Mesenchymal stem cell (in vitro differentiated cells and primary cell): ENCODE measurements around the gene MYF5. TPM values are rescaled to one million over a fixed set of nuclear protein-coding genes. Genes with fewer than 3 reads are reported as not detected.
A peak's percentile ranks its signal among the peaks of the same experiment; 100 is the strongest.
"Not testable (repeated sequence)": the region's sequence is repeated elsewhere in the genome, so short reads cannot be mapped to it uniquely, and the experiment has no call there.

Experiments
- DNase-seq: peaks from one replicate; pipeline ENCODE4 v3.0.0-alpha.2; 2013
- H2AFZ ChIP-seq: one replicate; pipeline ENCODE4 v1.6.1; 2013; ENCODE audit warnings: low read depth, mild to moderate bottlenecking, control low read depth, inconsistent platforms, low read length, moderate library complexity
- H2AK5ac ChIP-seq: 2 replicates; pipeline ENCODE4 v1.6.1; 2013; ENCODE audit warnings: low read length, moderate library complexity, mild to moderate bottlenecking, inconsistent platforms; ENCODE audit not compliant: severe bottlenecking
- H2BK120ac ChIP-seq: one replicate; pipeline ENCODE4 v1.6.1; 2013; ENCODE audit warnings: low read depth, mild to moderate bottlenecking, inconsistent platforms, low read length, moderate library complexity
- H2BK12ac ChIP-seq, 2 experiments: one replicate each; pipeline ENCODE4 v1.6.1; 2013; ENCODE audit warnings: inconsistent platforms in 2 of 2, low read length in 2 of 2, mild to moderate bottlenecking in 2 of 2, moderate library complexity in 2 of 2, control low read depth in 1 of 2
- H2BK15ac ChIP-seq: one replicate; pipeline ENCODE4 v1.6.1; 2013; ENCODE audit warnings: mild to moderate bottlenecking, low read depth, inconsistent platforms; ENCODE audit not compliant: poor library complexity, severe bottlenecking
- H2BK5ac ChIP-seq: 2 replicates; pipeline ENCODE4 v1.6.1; 2013; ENCODE audit warnings: low read depth, mild to moderate bottlenecking, low read length, control low read depth, inconsistent platforms; ENCODE audit not compliant: poor library complexity, severe bottlenecking
- H3K14ac ChIP-seq, 2 experiments: one replicate each; pipeline ENCODE4 v1.6.1; 2013; ENCODE audit warnings: inconsistent platforms in 2 of 2, low read length in 2 of 2, control low read depth in 1 of 2, mild to moderate bottlenecking in 1 of 2, moderate library complexity in 1 of 2
- H3K18ac ChIP-seq, 2 experiments: one replicate each; pipeline ENCODE4 v1.6.1; 2013; ENCODE audit warnings: inconsistent platforms in 2 of 2, low read length in 2 of 2, control low read depth in 1 of 2, low read depth in 1 of 2, mild to moderate bottlenecking in 1 of 2
- H3K23ac ChIP-seq, 2 experiments: one replicate each; pipeline ENCODE4 v1.6.1; 2013; ENCODE audit warnings: inconsistent platforms in 2 of 2, low read length in 2 of 2, mild to moderate bottlenecking in 2 of 2, moderate library complexity in 2 of 2, control low read depth in 1 of 2
- H3K27ac ChIP-seq: 2 replicates; pipeline ENCODE4 v1.5.1; 2013; ENCODE audit warnings: mild to moderate bottlenecking, moderate library complexity, low read length, control low read depth, inconsistent platforms; ENCODE audit not compliant: poor library complexity, severe bottlenecking
- H3K27me3 ChIP-seq, 2 experiments: 2 replicates each; pipeline versions ENCODE4 v1.6.1 to v1.7.0; 2013; ENCODE audit warnings: low read length in 2 of 2, mild to moderate bottlenecking in 2 of 2, moderate library complexity in 2 of 2, control low read depth in 1 of 2, inconsistent platforms in 1 of 2; ENCODE audit not compliant: control insufficient read depth in 1 of 2, insufficient read depth in 1 of 2
- H3K36me3 ChIP-seq, 2 experiments: 2 replicates each; pipeline versions ENCODE4 v1.6.1 to v1.7.0; 2013; ENCODE audit warnings: low read length in 2 of 2, control low read depth in 1 of 2, inconsistent platforms in 1 of 2, low read depth in 1 of 2, mild to moderate bottlenecking in 1 of 2; ENCODE audit not compliant: insufficient read depth in 2 of 2, control insufficient read depth in 1 of 2
- H3K4ac ChIP-seq, 2 experiments: one replicate each; pipeline ENCODE4 v1.6.1; 2013; ENCODE audit warnings: inconsistent platforms in 2 of 2, low read length in 2 of 2, mild to moderate bottlenecking in 2 of 2, moderate library complexity in 2 of 2, control low read depth in 1 of 2, low read depth in 1 of 2
- H3K4me1 ChIP-seq: 2 replicates; pipeline ENCODE4 v1.6.1; 2013; ENCODE audit warnings: low read depth, low read length, control low read depth; ENCODE audit not compliant: control insufficient read depth, insufficient read depth
- H3K4me2 ChIP-seq: 2 replicates; pipeline ENCODE4 v1.6.1; 2013; ENCODE audit warnings: low read length, mild to moderate bottlenecking, inconsistent platforms; ENCODE audit not compliant: poor library complexity, severe bottlenecking
- H3K4me3 ChIP-seq, 2 experiments: 2 replicates each; pipeline versions ENCODE4 v1.5.1 to v1.7.0; 2013; ENCODE audit warnings: low read length in 2 of 2, mild to moderate bottlenecking in 2 of 2, control low read depth in 1 of 2, low read depth in 1 of 2; ENCODE audit not compliant: insufficient read depth in 1 of 2
- H3K79me1 ChIP-seq: replicated peaks from 2 replicates; pipeline ENCODE4 v1.6.1; 2013; ENCODE audit warnings: mild to moderate bottlenecking, control low read depth, low read length, inconsistent platforms; ENCODE audit not compliant: poor library complexity, severe bottlenecking
- H3K9ac ChIP-seq: 2 replicates; pipeline ENCODE4 v1.7.0; 2013; ENCODE audit warnings: mild to moderate bottlenecking, low read length, moderate library complexity
- H3K9me3 ChIP-seq: 2 replicates; pipeline ENCODE4 v1.7.0; 2013; ENCODE audit warnings: mild to moderate bottlenecking, low read length; ENCODE audit not compliant: control insufficient read depth
- H4K8ac ChIP-seq: one replicate; pipeline ENCODE4 v1.6.1; 2013; ENCODE audit warnings: inconsistent platforms, mild to moderate bottlenecking, low read length, moderate library complexity
- H4K91ac ChIP-seq: one replicate; pipeline ENCODE4 v1.6.1; 2013; ENCODE audit warnings: mild to moderate bottlenecking, low read length, inconsistent platforms
- WGBS: methylation state at CpG from one replicate; pipeline ENCODE4 v1.1.7; 2013; ENCODE audit warnings: mixed read lengths; 5-methylcytosine and 5-hydroxymethylcytosine counted together
- polyA plus RNA-seq, 2 experiments: library from polyadenylated mRNA; stranded (reverse); fragments of 200-250 nt; gene quantifications; one replicate each; pipeline ENCODE4 v1.2.3, GENCODE V29; 2013

The MYF5 gene
- not detected for polyA plus RNA-seq (2013, experiment 1 of 2)
- polyA plus RNA-seq (2013, experiment 2 of 2), result not detected

DNA sequence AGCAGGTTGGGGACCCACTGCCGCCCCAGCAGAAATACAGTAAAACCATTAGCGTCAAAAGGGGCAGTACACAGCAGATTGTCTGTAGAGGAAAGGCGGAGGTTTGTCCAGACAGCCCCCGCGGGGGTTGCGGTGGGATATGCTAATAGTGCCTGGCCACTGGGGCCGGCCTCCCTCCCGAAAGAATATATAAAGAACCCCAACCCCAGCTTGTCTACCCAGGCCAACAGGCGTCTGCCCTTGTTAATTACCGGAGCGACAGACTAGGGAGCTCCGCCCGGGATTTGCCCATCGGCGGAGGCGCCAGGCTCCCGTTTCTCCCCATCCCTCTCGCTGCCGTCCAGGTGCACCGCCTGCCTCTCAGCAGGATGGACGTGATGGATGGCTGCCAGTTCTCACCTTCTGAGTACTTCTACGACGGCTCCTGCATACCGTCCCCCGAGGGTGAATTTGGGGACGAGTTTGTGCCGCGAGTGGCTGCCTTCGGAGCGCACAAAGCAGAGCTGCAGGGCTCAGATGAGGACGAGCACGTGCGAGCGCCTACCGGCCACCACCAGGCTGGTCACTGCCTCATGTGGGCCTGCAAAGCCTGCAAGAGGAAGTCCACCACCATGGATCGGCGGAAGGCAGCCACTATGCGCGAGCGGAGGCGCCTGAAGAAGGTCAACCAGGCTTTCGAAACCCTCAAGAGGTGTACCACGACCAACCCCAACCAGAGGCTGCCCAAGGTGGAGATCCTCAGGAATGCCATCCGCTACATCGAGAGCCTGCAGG, at the start of gene MYF5:
Gene MYF5 (plus strand): TSS at position 217 of the 774 bp plus-strand sequence. CDS start 152 bp downstream, at position 369.
- H4K91ac ChIP-seq, result no peak within 1 kb of the TSS
- peaks cover 2% of the 10 kb centered on the region for H3K4me1 ChIP-seq
- H4K8ac ChIP-seq, result no peak within 1 kb of the TSS
- no peak within 1 kb of the TSS for H3K18ac ChIP-seq
- H2BK15ac ChIP-seq, result no peak within 1 kb of the TSS
- no peak within 1 kb of the TSS for H3K4me2 ChIP-seq
- H3K4ac ChIP-seq, result no peak within 1 kb of the TSS
- H3K23ac ChIP-seq, result no peak within 1 kb of the TSS
- no peaks in the 10 kb centered on the region for H3K79me1 ChIP-seq
- H3K9me3 ChIP-seq, result peaks cover 2% of the 10 kb centered on the region
- H2BK120ac ChIP-seq, result no peak within 1 kb of the TSS
- no peak within 1 kb of the TSS for H3K9ac ChIP-seq
- peak within 1 kb of the TSS in 1 of 2 experiments; percentile 45 for H3K4me3 ChIP-seq
- H2BK12ac ChIP-seq, result no peak within 1 kb of the TSS
- 90% methylated on average over 45 of the region's 45 CpGs for WGBS
- H2AFZ ChIP-seq, result no peak within 1 kb of the TSS
- no peak within 1 kb of the TSS for H2BK5ac ChIP-seq
- peaks cover 0 to 45% of the 10 kb centered on the region in 2 experiments for H3K27me3 ChIP-seq
- no peak within 1 kb of the TSS for H3K14ac ChIP-seq
- no peak within 1 kb of the TSS for H3K27ac ChIP-seq
- no peak for DNase-seq
- no peaks in the 10 kb centered on the region for H3K36me3 ChIP-seq
- no peak within 1 kb of the TSS for H2AK5ac ChIP-seq

DNA sequence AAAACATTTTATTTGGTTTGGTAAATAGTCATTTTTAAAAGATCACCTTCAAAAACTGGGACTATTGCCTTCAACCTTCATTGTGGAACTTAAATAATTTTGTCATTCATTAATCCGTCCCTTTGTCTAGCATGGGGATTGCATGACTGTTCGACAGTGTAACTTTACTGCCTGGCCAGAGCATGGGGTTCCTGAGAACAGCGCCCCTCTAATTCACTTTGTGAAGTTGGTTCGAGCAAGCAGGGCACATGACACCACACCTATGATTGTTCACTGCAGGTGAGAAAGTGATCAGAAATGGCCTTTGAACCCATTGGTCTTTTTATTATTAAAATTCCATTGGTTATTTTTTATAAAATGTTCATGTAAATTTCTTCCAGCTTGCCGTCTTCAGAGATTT, 46.5 kb upstream of the MYF5 start:
- no peak overlapping the region for H2BK12ac ChIP-seq
- H3K4me1 ChIP-seq, result no peaks in the 10 kb centered on the region
- H3K4ac ChIP-seq, result no peak overlapping the region
- no peak overlapping the region for H4K91ac ChIP-seq
- no peak overlapping the region for H3K18ac ChIP-seq
- no peak overlapping the region for H3K4me3 ChIP-seq
- H3K27ac ChIP-seq, result no peak overlapping the region
- no peak overlapping the region for H2BK120ac ChIP-seq
- H3K23ac ChIP-seq, result no peak overlapping the region
- H2BK5ac ChIP-seq, result no peak overlapping the region
- H2BK15ac ChIP-seq, result no peak overlapping the region
- H3K4me2 ChIP-seq, result no peak overlapping the region
- no peaks in the 10 kb centered on the region for H3K27me3 ChIP-seq
- no peaks in the 10 kb centered on the region for H3K9me3 ChIP-seq
- H2AFZ ChIP-seq, result no peak overlapping the region
- no peak overlapping the region for H3K14ac ChIP-seq
- H2AK5ac ChIP-seq, result no peak overlapping the region
- no peak overlapping the region for H3K9ac ChIP-seq
- no peak overlapping the region for H4K8ac ChIP-seq
- WGBS, result 80% methylated on average over 4 of the region's 5 CpGs
- H3K79me1 ChIP-seq, result no peaks in the 10 kb centered on the region
- no peaks in the 10 kb centered on the region for H3K36me3 ChIP-seq
- DNase-seq, result no peak

DNA sequence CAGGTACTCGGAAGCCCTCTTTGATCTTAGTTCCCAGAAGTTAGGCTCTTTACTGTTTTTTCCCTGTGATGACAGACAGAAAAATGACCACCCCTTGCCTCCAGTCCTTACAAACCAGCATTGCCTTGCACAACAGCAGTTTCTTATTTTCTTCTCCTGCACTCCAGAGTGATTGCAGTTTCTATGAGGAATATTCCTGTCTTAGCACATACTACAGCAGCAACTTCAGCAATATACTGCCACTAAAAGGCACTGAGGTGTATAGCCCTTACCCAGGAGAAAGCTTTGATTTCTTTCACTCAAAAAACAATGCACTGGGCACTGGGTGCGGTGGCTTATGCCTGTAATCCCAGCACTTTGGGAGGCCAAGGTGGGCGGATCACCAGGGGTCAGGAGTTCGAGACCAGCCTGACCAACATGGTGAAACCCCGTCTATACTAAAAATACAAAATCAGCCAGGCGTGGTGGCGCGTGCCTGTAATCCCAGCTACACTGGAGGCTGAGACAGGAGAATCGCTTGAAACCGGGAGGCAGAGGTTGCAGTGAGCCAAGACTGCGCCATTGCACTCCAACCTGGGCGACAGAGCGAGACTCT, 40.6 kb upstream of the MYF5 start:
- WGBS, result 88% methylated on average over 10 of the region's 13 CpGs
- H3K4me3 ChIP-seq, result not testable (repeated sequence)

DNA sequence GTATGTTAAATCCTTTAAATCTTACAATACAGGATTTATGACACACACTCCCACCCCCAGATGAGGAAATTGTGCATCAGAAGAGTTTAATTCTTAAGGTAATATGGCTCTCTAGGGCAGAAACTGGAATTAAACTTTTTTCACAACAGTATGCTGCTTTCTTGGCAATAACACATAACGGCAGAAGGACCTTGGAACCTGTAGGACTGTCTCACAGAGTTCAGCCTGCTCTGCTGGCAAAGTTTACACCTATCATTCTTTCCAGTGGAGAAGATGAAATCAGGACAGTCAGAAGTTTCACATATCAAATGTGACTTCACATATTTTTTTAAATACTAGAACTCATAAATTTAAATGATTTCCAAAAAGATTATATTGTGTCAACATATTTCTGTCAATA, 39.9 kb upstream of the MYF5 start:
- Histone ChIP-seq H3K23ac (no peak overlapping the region), H4K91ac (no peak overlapping the region), H3K27ac (no peak overlapping the region), H3K4me3 (no peak overlapping the region), H3K4me2 (no peak overlapping the region), H2BK120ac (no peak overlapping the region), H2BK15ac (no peak overlapping the region), H3K36me3 (no peaks in the 10 kb centered on the region), H3K9ac (no peak overlapping the region), H3K79me1 (no peaks in the 10 kb centered on the region), H3K14ac (no peak overlapping the region), H2BK12ac (no peak overlapping the region), H2AK5ac (no peak overlapping the region), H3K27me3 (no peaks in the 10 kb centered on the region), H3K4me1 (no peaks in the 10 kb centered on the region), H3K4ac (no peak overlapping the region), H2BK5ac (no peak overlapping the region), H2AFZ (no peak overlapping the region), H3K18ac (no peak overlapping the region), H4K8ac (no peak overlapping the region), H3K9me3 (no peaks in the 10 kb centered on the region)
- 78% methylated on average over 1 of the region's 1 CpG for WGBS
- DNase-seq, result no peak

More for the DNA sequence above, 40.6 kb upstream of the MYF5 start:
- H2AFZ ChIP-seq, H3K36me3 ChIP-seq, H3K4ac ChIP-seq, H4K8ac ChIP-seq, H3K23ac ChIP-seq, H2BK5ac ChIP-seq, H3K14ac ChIP-seq, H3K4me2 ChIP-seq, H2BK12ac ChIP-seq, H3K4me1 ChIP-seq, H3K18ac ChIP-seq, H3K79me1 ChIP-seq, H3K27ac ChIP-seq, H3K27me3 ChIP-seq, H3K9me3 ChIP-seq, H2BK120ac ChIP-seq, H2BK15ac ChIP-seq, H2AK5ac ChIP-seq, H4K91ac ChIP-seq, H3K9ac ChIP-seq: not testable (repeated sequence)
- peak; percentile 35 for DNase-seq
